Activated CD8-positive, alpha-beta memory T cell treated with anti-CD3 and anti-CD28 coated beads for 1 hour (primary cell): ENCODE measurements around the gene ASTN1.

Experiments
- DNase-seq, 2 donors: peaks; one replicate each; pipeline ENCODE4 v3.0.0-alpha.2; 2020; ENCODE audit warnings: low read depth in 1 of 2; ENCODE audit errors: extremely low read depth in 1 of 2

The ASTN1 gene

GRCh38 chr1:176885341-176885740, 279.2 kb downstream of the ASTN1 start:
- DNase-seq, result no peak

- no peak for DNase-seq
These were observed 279.6 kb downstream of the ASTN1 start for GRCh38 chr1:176884911-176885310.

GRCh38 chr1:176884286-176884685, 280.2 kb downstream of the ASTN1 start:
- no peak for DNase-seq

GRCh38 chr1:176880955-176881595, 283.4 kb downstream of the ASTN1 start:
- peak in 1 of 2 donors; percentile 24 for DNase-seq

GRCh38 chr1:176879784-176880620, 284.5 kb downstream of the ASTN1 start:
- DNase-seq, result no peak

GRCh38 chr1:176878750-176879536, 285.6 kb downstream of the ASTN1 start:
- no peak for DNase-seq

- DNase-seq, result no peak
These were observed 287.0 kb downstream of the ASTN1 start for GRCh38 chr1:176877557-176877956.

GRCh38 chr1:176876966-176877515, 287.5 kb downstream of the ASTN1 start:
- DNase-seq, result no peak

GRCh38 chr1:176869577-176869976, 294.9 kb downstream of the ASTN1 start:
- no peak for DNase-seq

GRCh38 chr1:176866011-176866714, 298.3 kb downstream of the ASTN1 start:
- DNase-seq, result no peak

GRCh38 chr1:176864211-176864610, 300.3 kb downstream of the ASTN1 start:
- DNase-seq, result no peak

GRCh38 chr1:176863613-176864012, 300.9 kb downstream of the ASTN1 start:
- DNase-seq, result no peak

GRCh38 chr1:176858433-176858916, 306.0 kb downstream of the ASTN1 start:
- no peak for DNase-seq

GRCh38 chr1:176857632-176858031, 306.9 kb downstream of the ASTN1 start:
- no peak for DNase-seq

- no peak for DNase-seq
These were observed 309.5 kb downstream of the ASTN1 start for GRCh38 chr1:176854758-176855745.

- no peak for DNase-seq
These were observed 310.4 kb downstream of the ASTN1 start for GRCh38 chr1:176854121-176854520.

GRCh38 chr1:176853503-176853902, 311.0 kb downstream of the ASTN1 start:
- DNase-seq, result no peak

- DNase-seq, result no peak
These were observed 312.4 kb downstream of the ASTN1 start for GRCh38 chr1:176852124-176852523.

GRCh38 chr1:176850871-176851270, 313.6 kb downstream of the ASTN1 start:
- DNase-seq, result no peak
